Suppressor macrophage treated with lipopolysaccharide for 1 hour (primary cell): Measurements from ENCODE around the gene MYOF.
"Not testable (repeated sequence)": the region's sequence is repeated elsewhere in the genome, so short reads cannot be mapped to it uniquely, and the experiment has no call there.

Experiments used
- DNase-seq, 3 donors: peaks; one replicate each; pipeline ENCODE4 v3.0.0-alpha.2; 2020 to 2022

The MYOF gene

GRCh38 chr10:93379731-93380575, 102.2 kb downstream of the MYOF start:
- DNase-seq = peak; percentile 77 to 78 (median 77)

GRCh38 chr10:93378997-93379730, 103.0 kb downstream of the MYOF start:
- peak; percentile 79 to 88 (median 88) for DNase-seq

GRCh38 chr10:93378039-93378438, 104.1 kb downstream of the MYOF start:
- no peak for DNase-seq

- DNase-seq = peak; percentile 84 to 92 (median 90)
Observed at GRCh38 chr10:93376372-93377293, 105.5 kb downstream of the MYOF start.

GRCh38 chr10:93370961-93371360, 111.2 kb downstream of the MYOF start:
- DNase-seq = no peak

GRCh38 chr10:93369588-93370164, 112.5 kb downstream of the MYOF start:
- no peak for DNase-seq

- DNase-seq = no peak
Observed at GRCh38 chr10:93368210-93368609, 113.9 kb downstream of the MYOF start.

- peak; percentile 54 to 62 (median 60) for DNase-seq
Observed at GRCh38 chr10:93367664-93368063, 114.5 kb downstream of the MYOF start.

GRCh38 chr10:93364966-93365365, 117.2 kb downstream of the MYOF start:
- DNase-seq = peak in 2 of 3 donors; percentile 21 to 48

GRCh38 chr10:93363891-93364648, 118.1 kb downstream of the MYOF start:
- peak; percentile 59 to 70 (median 61) for DNase-seq

GRCh38 chr10:93358398-93358797, 123.7 kb downstream of the MYOF start:
- not testable (repeated sequence) for DNase-seq

GRCh38 chr10:93357680-93358079, 124.5 kb downstream of the MYOF start:
- peak; percentile 40 to 62 (median 41) for DNase-seq

- DNase-seq = no peak
Observed at GRCh38 chr10:93356516-93356915, 125.6 kb downstream of the MYOF start.

GRCh38 chr10:93352638-93353383, 129.3 kb downstream of the MYOF start:
- DNase-seq = peak; percentile 44 to 71 (median 64)

GRCh38 chr10:93346694-93347093, 135.4 kb downstream of the MYOF start:
- DNase-seq = peak; percentile 54 to 59 (median 59)

- no peak for DNase-seq
Observed at GRCh38 chr10:93346108-93346507, 136.0 kb downstream of the MYOF start.

GRCh38 chr10:93344691-93345090, 137.4 kb downstream of the MYOF start:
- no peak for DNase-seq

GRCh38 chr10:93342921-93343320, 139.2 kb downstream of the MYOF start:
- no peak for DNase-seq

- no peak for DNase-seq
Observed at GRCh38 chr10:93342366-93342765, 139.8 kb downstream of the MYOF start.

- DNase-seq = no peak
Observed at GRCh38 chr10:93337309-93337721, 144.8 kb downstream of the MYOF start.

- no peak for DNase-seq
Observed at GRCh38 chr10:93336678-93337077, 145.5 kb downstream of the MYOF start.
